SU-DHL-6 (cell line): Measurements from ENCODE around the gene BCL3.
"Not testable (repeated sequence)": the region's sequence is repeated elsewhere in the genome, so short reads cannot be mapped to it uniquely, and the experiment has no call there.

Experiments used
- H2AFZ ChIP-seq: fragments of 200-600 bp; sonication (generic); 2 replicates; pipeline ENCODE4 v1.6.1; 2014; ENCODE audit warnings: low read depth, mild to moderate bottlenecking, moderate library complexity, mixed read lengths, antibody characterized with exemption, low read length; ENCODE audit not compliant: severe bottlenecking
- H3F3A ChIP-seq: fragments of 200-600 bp; shearing (Covaris generic); 2 replicates; pipeline ENCODE4 v1.6.0; 2016; ENCODE audit warnings: antibody characterized with exemption, mild to moderate bottlenecking; ENCODE audit not compliant: insufficient read depth
- H3K27ac ChIP-seq: fragments of 200-600 bp; sonication (generic); 2 replicates; pipeline ENCODE4 v1.5.1; 2016; ENCODE audit warnings: low read depth, mild to moderate bottlenecking, low read length, moderate library complexity, mixed read lengths
- H3K27me3 ChIP-seq: fragments of 200-600 bp; sonication (generic), shearing (Covaris generic); 2 replicates; pipeline ENCODE4 v1.6.0; 2014; ENCODE audit warnings: mild to moderate bottlenecking, low read length
- H3K36me3 ChIP-seq: fragments of 200-600 bp; sonication (generic); 2 replicates; pipeline ENCODE4 v1.6.1; 2014; ENCODE audit warnings: mild to moderate bottlenecking, low read length, mixed read lengths
- H3K4me2 ChIP-seq: fragments of 300-600, 200-600 bp; shearing (Covaris generic), sonication (generic); 2 replicates; pipeline ENCODE4 v1.6.0; 2014; ENCODE audit warnings: low read length, low read depth, mild to moderate bottlenecking; ENCODE audit not compliant: poor library complexity, severe bottlenecking
- H3K4me3 ChIP-seq: fragments of 200-600 bp; sonication (generic); 2 replicates; pipeline ENCODE4 v1.5.1; 2014; ENCODE audit warnings: antibody characterized with exemption, low read length, mild to moderate bottlenecking, mixed read lengths; ENCODE audit not compliant: insufficient read depth, poor library complexity, severe bottlenecking
- H3K79me2 ChIP-seq: fragments of 200-600 bp; sonication (generic); 2 replicates; pipeline ENCODE4 v1.6.1; 2014; ENCODE audit warnings: mild to moderate bottlenecking, low read length, moderate library complexity; ENCODE audit not compliant: insufficient read depth
- H3K9ac ChIP-seq: fragments of 200-600 bp; sonication (generic); 2 replicates; pipeline ENCODE4 v1.7.0; 2014; ENCODE audit warnings: mild to moderate bottlenecking, low read length
- H3K9me2 ChIP-seq: fragments of 200-600 bp; sonication (generic); replicated peaks from 2 replicates; pipeline ENCODE4 v1.6.1; 2014; ENCODE audit warnings: low read length; ENCODE audit not compliant: insufficient read depth
- H3K9me3 ChIP-seq: fragments of 200-600 bp; sonication (generic); 2 replicates; pipeline ENCODE4 v1.6.1; 2014; ENCODE audit warnings: low read length, mixed read lengths; ENCODE audit not compliant: insufficient read depth
- H4K20me1 ChIP-seq: fragments of 200-600 bp; sonication (generic); 2 replicates; pipeline ENCODE4 v1.6.1; 2014; ENCODE audit warnings: low read depth, mild to moderate bottlenecking, antibody characterized with exemption, low read length, moderate library complexity, mixed read lengths
- CTCF ChIP-seq: fragments of 200-600 bp; sonication (generic); IDR thresholded peaks from one replicate; pipeline ENCODE4 v1.5.1; 2017; ENCODE audit warnings: antibody characterized with exemption, mild to moderate bottlenecking, low read length, moderate library complexity; ENCODE audit not compliant: insufficient read depth, poor library complexity, severe bottlenecking
- EZH2phosphoT487 ChIP-seq: fragments of 200-600 bp; sonication (generic), shearing (Covaris generic); conservative IDR thresholded peaks from 2 replicates; pipeline ENCODE4 v1.6.1; 2018; ENCODE audit warnings: mild to moderate bottlenecking, antibody characterized with exemption, low read length, moderate library complexity, mixed read lengths

Gene BCL3

DNA sequence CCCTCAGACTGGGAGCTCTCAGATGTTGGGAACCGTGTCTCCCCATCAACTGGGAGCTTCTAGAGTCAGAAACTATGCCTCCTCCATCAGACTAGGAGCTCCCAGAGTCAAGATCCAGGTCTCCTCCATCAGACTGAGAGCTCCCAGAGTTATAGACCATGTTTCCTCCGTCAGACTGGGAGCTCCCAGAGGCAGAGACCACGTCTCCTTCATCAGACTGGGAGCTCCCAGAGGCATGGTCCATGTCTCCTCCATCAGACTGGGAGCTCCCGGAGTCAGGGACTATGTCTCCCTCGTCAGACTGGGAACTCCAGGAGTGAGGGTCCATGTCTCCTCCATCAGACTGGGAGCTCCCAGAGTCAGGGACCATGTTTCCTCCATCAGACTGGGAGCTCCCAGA, 39.6 kb upstream of the BCL3 start:
- H3K4me3 ChIP-seq: no peak overlapping the region
- no peaks in the 10 kb centered on the region for H3F3A ChIP-seq
- no peaks in the 10 kb centered on the region for H4K20me1 ChIP-seq
- no peaks in the 10 kb centered on the region for H3K27me3 ChIP-seq
- H3K9me3 ChIP-seq: no peaks in the 10 kb centered on the region
- TF ChIP-seq EZH2phosphoT487 (no peak), CTCF (no peak)
- H3K27ac ChIP-seq: no peak overlapping the region
- no peak overlapping the region for H2AFZ ChIP-seq
- no peaks in the 10 kb centered on the region for H3K36me3 ChIP-seq
- no peaks in the 10 kb centered on the region for H3K79me2 ChIP-seq
- no peaks in the 10 kb centered on the region for H3K9me2 ChIP-seq
- no peak overlapping the region for H3K9ac ChIP-seq
- H3K4me2 ChIP-seq: no peak overlapping the region

DNA sequence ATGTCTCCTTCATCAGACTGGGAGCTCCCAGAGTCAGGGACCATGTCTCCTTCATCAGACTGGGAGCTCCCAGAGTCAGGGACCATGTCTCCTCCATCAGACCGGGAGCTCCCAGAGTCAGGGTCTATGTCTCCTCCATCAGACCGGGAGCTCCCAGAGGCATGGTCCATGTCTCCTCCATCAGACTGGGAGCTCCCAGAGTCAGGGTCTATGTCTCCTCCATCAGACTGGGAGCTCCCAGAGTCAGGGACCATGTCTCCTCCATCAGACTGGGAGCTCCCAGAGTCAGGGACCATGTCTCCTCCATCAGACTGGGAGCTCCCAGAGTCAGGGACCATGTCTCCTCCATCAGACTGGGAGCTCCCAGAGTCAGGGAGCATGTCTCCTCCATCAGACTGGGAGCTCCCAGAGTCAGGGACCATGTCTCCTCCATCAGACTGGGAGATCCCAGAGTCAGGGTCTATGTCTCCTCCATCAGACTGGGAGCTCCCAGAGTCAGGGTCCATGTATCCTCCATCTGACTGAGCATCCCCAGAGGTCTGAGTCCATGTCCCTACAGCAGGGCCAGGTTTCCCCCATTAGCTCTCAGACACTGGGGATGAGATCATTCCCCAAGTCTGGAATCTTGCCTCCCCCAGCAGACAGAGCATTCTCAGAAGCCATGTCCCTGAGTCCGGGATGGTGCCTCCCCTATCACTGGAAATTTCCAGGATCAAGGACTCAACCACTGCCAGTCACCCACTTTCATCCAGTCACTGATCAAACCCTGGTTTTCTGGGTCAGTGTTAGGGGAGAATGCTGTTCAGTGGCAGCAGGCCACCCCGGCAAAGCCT, 38.9 kb upstream of the BCL3 start:
- H4K20me1 ChIP-seq, H3K27me3 ChIP-seq, H3F3A ChIP-seq, H3K27ac ChIP-seq, H3K79me2 ChIP-seq, H3K9me2 ChIP-seq, H3K9ac ChIP-seq, H3K36me3 ChIP-seq, H3K4me3 ChIP-seq, H2AFZ ChIP-seq, H3K4me2 ChIP-seq, H3K9me3 ChIP-seq: not testable (repeated sequence)

GRCh38 chr19:44710483-44710882, 38.0 kb upstream of the BCL3 start:
- Histone ChIP-seq H3K4me3 (no peak overlapping the region), H2AFZ (no peak overlapping the region), H3K79me2 (no peaks in the 10 kb centered on the region), H3K36me3 (no peaks in the 10 kb centered on the region), H3F3A (no peaks in the 10 kb centered on the region), H3K9me2 (no peaks in the 10 kb centered on the region), H3K9ac (no peak overlapping the region), H4K20me1 (no peaks in the 10 kb centered on the region), H3K4me2 (no peak overlapping the region), H3K27ac (no peak overlapping the region), H3K9me3 (peaks cover 7% of the 10 kb centered on the region; the same call in 1 of the 2 replicates), H3K27me3 (no peaks in the 10 kb centered on the region)
- TF ChIP-seq EZH2phosphoT487 (no peak), CTCF (no peak)

DNA sequence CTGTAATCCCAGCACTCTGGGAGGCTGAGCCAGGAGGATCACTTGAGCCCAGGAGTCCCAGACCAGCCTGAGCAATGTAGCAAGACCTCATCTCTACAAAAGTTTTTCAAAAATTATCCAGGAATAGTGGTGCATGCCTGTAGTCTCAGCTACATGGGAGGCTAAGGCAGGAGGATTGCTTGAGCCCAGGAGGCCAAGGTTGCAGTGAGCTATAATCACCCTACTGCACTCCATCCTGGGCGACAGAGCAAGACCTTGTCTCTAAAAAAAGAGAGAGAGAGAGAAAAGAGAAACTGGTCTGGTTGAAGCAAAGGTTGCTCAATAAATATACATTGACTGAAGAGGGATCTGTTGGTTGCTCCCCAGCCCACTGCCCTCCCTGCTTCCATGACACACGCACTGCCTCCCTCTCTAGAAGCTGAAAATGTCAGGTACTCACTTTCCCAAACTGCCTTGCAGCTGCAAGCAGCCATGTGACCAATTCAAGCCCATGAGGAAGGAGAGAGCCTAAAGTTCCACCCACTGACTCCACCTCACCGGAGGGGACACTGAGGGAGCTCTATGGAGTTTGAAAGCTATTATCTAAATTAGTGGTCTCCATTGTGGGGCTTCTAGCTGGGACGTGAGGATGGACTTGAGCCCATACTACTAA, 35.5 kb upstream of the BCL3 start:
- Histone ChIP-seq H3K79me2 (no peaks in the 10 kb centered on the region), H3K27me3 (no peaks in the 10 kb centered on the region), H3K9me2 (no peaks in the 10 kb centered on the region), H3K9me3 (peaks cover 7% of the 10 kb centered on the region; the same call in 1 of the 2 replicates), H4K20me1 (no peaks in the 10 kb centered on the region), H2AFZ (no peak overlapping the region), H3K27ac (no peak overlapping the region), H3K4me3 (no peak overlapping the region), H3K36me3 (no peaks in the 10 kb centered on the region), H3K9ac (no peak overlapping the region), H3K4me2 (no peak overlapping the region), H3F3A (no peaks in the 10 kb centered on the region)
- TF ChIP-seq EZH2phosphoT487: no peak
- TF ChIP-seq CTCF: no peak
